ENCODE data around the gene STK17A. TPM values are rescaled to one million over a fixed set of nuclear protein-coding genes. Genes with fewer than 3 reads are reported as not detected.
"Not testable (repeated sequence)": the region's sequence is repeated elsewhere in the genome, so short reads cannot be mapped to it uniquely, and the experiment has no call there.

STK17A gene
- total RNA-seq, 1 donor from 2014 or later: 37.2 TPM

DNA sequence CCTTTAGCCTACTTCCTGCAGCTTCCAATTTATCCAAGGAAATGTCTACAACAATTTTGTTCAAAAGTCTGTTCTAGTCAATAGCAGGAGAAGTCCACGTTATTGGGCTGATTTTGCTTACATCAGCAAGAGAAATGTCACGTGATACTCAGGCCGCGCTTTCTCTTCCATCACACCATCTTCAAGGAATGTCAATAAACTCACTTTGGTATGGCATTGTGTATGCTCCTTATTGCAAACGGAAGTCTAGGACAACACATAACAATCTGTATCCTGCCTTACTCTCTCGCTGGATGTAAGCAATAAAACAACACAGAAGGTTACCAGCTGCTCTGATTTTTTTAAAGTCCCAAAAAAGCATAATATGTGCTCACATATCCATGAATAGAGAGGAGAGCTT lies 17.1 kb upstream of the STK17A start:
- DNase-seq (ENCODE audit: extremely low read depth, low read depth, low spot score): no peak

- no peak for DNase-seq (ENCODE audit: extremely low read depth, low read depth, low spot score)
Measured at GRCh38 chr7:43568529-43568928, 14.4 kb upstream of the STK17A start.

- no peak for DNase-seq (ENCODE audit: extremely low read depth, low read depth, low spot score)
Measured at GRCh38 chr7:43569424-43569823, 13.5 kb upstream of the STK17A start.

DNA sequence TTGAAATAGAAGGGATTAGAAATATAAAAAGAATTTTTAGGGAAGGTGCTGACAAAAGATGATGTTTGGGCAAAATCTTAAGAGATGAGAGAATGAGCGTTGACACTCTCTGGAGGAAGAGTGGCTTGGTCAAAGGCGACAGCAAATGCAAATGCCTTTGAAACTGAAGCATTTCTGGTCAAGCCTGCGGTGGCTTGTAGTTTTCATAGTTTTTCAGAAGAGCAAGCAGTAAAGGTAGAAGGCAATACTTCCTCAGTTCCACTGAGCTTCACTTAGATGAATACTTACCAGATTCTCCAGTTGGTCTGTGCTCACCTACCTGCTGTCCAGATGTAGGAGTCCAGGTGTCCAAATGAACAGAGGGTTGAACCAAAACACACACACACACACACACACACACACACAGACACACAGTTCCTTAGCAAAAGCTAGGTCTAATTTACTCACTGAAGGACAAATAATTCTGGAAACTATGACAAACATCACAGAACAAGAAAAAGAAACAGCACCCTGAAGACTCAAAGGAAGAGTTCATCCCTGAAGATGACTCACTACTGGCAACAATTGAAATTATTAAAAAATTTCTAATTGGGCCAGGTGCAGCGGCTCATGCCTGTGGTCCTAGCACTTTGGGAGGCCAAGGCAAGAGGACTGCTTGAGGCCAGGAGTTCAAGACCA lies 12.1 kb upstream of the STK17A start:
- DNase-seq (ENCODE audit: extremely low read depth, low read depth, low spot score): no peak

DNA sequence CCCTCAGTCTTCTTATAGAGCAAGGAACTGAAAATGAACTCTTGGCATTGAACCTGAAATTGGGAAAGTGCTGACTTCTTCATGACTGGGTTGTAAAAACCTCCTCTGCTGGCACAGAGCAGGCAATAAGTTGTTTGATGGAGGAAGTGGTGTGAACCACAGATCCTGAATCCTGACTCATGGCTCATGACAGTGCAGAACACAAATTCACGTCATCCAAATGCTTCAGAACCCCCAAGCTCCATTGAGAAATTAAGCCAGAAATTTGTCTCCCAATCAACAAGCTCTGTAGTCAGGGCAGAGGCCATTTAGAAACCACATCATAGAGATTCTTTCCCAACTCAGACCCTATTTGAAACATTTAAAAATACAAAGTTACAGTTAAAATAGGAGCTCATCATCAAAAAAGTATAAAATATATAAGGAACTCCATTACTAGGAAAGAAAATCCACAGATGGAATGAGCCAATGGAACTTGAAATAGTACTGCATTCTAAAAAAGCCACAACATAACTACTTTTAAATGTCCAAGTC lies 10.3 kb upstream of the STK17A start:
- peak; percentile 89 for DNase-seq (ENCODE audit: extremely low read depth, low read depth, low spot score)

DNA sequence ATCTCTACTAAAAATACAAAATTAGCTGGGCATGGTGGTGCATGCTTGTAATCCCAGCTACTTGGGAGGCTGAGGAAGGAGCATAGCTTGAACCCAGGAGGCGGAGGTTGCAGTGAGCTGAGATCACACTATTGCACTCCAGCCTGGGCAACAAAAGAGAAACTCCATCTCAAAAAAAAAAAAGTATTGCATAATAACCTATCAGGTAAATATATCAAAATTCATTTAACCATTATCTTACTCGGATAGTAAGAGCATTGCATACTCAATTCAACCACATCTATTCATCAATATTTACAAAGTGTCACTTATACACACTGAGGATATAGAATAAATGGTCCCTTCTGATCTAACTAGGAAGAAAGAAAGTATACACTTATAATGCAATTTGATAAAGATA lies 9.1 kb upstream of the STK17A start:
- DNase-seq (ENCODE audit: extremely low read depth, low read depth, low spot score): not testable (repeated sequence)

DNA sequence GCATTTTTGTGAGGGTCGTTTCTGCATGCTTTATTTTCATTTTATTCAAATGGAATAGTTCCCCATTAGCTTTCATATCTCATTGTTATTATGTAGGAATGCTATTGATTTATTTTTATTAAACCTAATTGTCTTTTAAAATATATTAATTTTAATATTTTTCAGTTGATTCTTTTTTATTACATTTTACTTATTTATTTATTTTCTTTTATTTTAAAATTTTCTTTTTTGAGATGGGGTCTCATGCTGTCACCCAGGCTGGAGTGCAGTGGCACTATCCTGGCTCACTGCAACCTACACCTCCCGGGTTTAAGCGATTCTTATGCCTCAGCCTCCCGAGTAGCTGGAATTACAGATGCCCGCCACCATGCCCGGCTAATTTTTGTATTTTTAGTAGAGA lies 7.4 kb upstream of the STK17A start:
- DNase-seq (ENCODE audit: extremely low read depth, low read depth, low spot score): no peak

- no peak for DNase-seq (ENCODE audit: extremely low read depth, low read depth, low spot score)
Measured at GRCh38 chr7:43576241-43576640, 6.7 kb upstream of the STK17A start.

- no peak for DNase-seq (ENCODE audit: extremely low read depth, low read depth, low spot score)
Measured at GRCh38 chr7:43577485-43577951, 5.4 kb upstream of the STK17A start.

GRCh38 chr7:43583424-43584194 lies 701 bp downstream of the STK17A start:
- no peak for DNase-seq (ENCODE audit: extremely low read depth, low read depth, low spot score)

DNA sequence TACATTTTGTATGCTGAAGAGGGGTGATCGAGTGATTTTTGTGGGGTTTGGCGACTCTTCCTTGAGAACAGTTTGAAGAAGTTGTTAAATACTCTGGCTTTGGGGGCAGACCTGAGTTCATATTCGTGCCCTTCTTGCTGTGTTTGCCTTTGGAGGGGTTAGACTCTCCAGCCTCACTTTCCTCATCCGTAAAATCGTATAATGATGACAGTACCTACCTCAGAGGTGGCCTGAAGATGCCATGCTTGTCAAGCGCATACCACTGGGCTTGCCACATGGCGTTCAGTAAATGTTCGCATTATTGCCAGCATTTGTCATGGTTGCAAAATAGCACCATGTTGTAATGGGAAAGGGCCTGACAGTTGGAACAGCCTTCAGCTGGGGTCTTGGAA lies 1.3 kb downstream of the STK17A start:
- no peak for DNase-seq (ENCODE audit: extremely low read depth, low read depth, low spot score)

DNA sequence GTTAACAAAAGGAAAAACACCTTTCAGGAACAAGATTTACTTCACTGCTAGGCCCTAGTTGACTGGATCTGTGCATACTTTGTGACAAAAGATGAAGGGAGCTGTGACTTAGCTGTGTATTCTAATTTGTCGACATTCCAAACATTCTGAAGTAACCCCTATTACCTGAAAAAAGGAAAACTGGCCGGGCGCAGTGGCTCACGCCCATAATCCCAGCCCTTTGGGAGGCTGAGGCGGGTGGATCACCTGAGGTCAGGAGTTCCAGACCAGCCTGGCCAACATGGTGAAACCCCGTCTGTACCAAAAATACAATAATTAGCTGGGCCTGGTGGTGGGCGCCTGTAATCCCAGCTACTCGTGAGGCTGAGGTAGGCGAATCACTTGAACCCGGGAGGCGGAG lies 1.8 kb downstream of the STK17A start:
- DNase-seq (ENCODE audit: extremely low read depth, low read depth, low spot score): not testable (repeated sequence)

GRCh38 chr7:43585562-43585961 lies 2.7 kb downstream of the STK17A start:
- no peak for DNase-seq (ENCODE audit: extremely low read depth, low read depth, low spot score)

- no peak for DNase-seq (ENCODE audit: extremely low read depth, low read depth, low spot score)
Measured at GRCh38 chr7:43586251-43586900, 3.5 kb downstream of the STK17A start.

DNA sequence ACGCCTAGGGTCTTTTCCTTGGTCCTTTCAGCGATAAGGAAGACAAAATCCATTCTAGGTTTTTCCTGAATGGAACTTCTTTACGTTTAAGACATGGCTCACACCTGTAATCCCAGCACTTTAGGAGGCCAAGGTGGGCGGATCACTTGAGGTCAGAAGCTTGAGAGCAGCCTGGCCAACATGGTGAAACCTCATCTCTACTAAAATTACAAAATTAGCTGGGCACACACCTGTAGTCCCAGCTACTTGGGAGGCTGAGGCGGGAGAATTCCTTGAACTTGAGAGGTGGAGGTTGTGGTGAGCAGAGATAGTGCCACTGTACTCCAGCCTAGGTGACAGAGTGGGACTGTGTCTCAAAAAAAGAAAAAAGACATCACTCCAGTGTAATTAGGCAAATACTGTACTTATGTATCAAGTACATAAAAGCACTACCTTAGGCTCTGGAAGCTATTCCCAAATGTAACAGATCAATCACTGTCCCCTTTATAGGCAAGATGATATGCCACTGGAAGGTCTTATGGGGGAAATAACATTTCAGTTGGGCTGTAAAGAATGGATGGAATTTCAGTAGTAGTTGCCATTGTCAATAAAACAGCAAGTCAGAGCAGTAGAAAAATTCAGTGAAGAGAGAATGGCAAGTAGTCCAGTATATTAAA lies 5.7 kb downstream of the STK17A start:
- no peak for DNase-seq (ENCODE audit: extremely low read depth, low read depth, low spot score)

DNA sequence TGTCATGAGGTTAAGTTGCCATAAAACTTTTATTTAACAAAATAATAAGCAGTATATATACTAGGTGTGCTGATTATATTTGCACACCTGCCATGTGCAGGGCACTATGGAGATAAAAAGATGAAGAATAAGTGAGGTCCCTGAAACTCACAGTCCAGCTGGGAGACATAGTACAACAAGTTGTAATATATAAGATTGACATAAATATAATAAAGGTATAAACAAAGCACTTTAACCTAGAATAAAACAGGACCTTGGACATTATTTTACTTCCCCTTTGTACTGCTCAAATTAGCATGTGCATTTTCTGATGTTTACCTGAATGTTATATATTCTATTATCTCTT lies 6.2 kb downstream of the STK17A start:
- no peak for DNase-seq (ENCODE audit: extremely low read depth, low read depth, low spot score)

- DNase-seq (ENCODE audit: extremely low read depth, low read depth, low spot score): no peak
Measured at GRCh38 chr7:43589728-43590127, 6.8 kb downstream of the STK17A start.

DNA sequence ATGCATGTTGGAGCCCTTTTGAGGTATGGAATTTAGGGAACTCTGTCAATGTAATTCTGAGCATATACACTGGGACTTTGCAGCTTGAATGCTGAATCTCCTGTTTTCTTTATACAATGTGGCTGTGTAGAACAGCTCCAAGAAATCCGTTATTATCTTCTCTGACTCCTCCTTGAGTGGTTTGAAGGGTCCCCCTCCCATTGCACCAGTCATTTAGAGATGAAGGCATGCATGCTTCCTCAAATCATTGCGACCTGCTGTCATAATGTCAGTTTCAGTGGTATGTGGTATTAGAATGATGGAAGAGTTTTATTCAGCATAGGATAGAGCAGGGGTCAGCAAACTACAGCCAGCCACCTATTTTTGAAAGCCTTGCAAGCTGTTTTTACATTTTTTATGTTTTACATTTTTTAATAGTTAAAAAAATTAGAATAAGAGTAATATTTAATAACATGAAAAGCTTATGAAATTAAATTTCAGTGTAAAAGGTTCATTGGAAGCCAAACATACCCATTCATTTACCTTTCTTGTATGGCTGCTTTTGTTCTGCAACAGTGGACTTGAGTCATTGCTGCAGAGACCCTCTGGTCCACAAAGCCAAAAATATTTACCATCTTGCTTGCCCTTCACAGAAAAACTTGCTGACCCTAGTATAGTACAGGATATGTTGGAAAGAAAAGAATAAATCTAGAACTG lies 8.1 kb downstream of the STK17A start:
- no peak for DNase-seq (ENCODE audit: extremely low read depth, low read depth, low spot score)

GRCh38 chr7:43591558-43592180 lies 8.8 kb downstream of the STK17A start:
- no peak for DNase-seq (ENCODE audit: extremely low read depth, low read depth, low spot score)

GRCh38 chr7:43592326-43592725 lies 9.4 kb downstream of the STK17A start:
- no peak for DNase-seq (ENCODE audit: extremely low read depth, low read depth, low spot score)

All from glomerular endothelial cell (primary cell).